IMR-90 (cell line): Measurements from ENCODE around the gene LPAR1. TPM values are rescaled to one million over a fixed set of nuclear protein-coding genes. Genes with fewer than 3 reads are reported as not detected.

Source experiments
- ATAC-seq: fragments of 200-7000 bp; cut with Tn5 transposase; 2 replicates; pipeline ENCODE4 v1.9.1; 2020; ENCODE audit warnings: low read depth, mild to moderate bottlenecking, moderate library complexity
- BruUV-seq: library from RNA; stranded (reverse); fragments of 400-500 nt; replicated peaks from 2 replicates; lab custom pipeline; 2021; lab: Mats Ljungman, UMichigan
- CTCF ChIA-PET: fragments of 300-600 bp; formaldehyde crosslinking; extraction: SDS; loops from one replicate; lab custom pipeline; 2021; ENCODE audit warnings: antibody characterized with exemption; lab: Yijun Ruan, JAX
- POLR2A ChIA-PET: fragments of 300-600 bp; sonication (Branson Sonifier 250); formaldehyde crosslinking; loops from one replicate; lab custom pipeline; 2022; ENCODE audit warnings: antibody characterized with exemption; ENCODE audit not compliant: unreplicated experiment; lab: Charles Lee
- DNase-seq: peaks from one replicate; pipeline ENCODE4 v3.0.0; 2013
- H2AFZ ChIP-seq: replicated peaks from 2 replicates; pipeline ENCODE3; 2013; ENCODE audit warnings: low read length, mild to moderate bottlenecking; ENCODE audit not compliant: poor library complexity
- H2AK5ac ChIP-seq: 2 replicates; pipeline ENCODE4 v1.6.1; 2013; ENCODE audit warnings: low read depth, low read length, inconsistent platforms
- H2AK9ac ChIP-seq: replicated peaks from 2 replicates; pipeline ENCODE3; 2013; ENCODE audit warnings: mild to moderate bottlenecking, low read depth, low read length, moderate library complexity; ENCODE audit not compliant: poor library complexity
- H2BK120ac ChIP-seq: 2 replicates; pipeline ENCODE4 v1.6.1; 2013; ENCODE audit warnings: low read depth, low read length, inconsistent platforms
- H2BK15ac ChIP-seq: 3 replicates; pipeline ENCODE4 v1.6.1; 2013; ENCODE audit warnings: low read depth, low read length, inconsistent platforms
- H2BK20ac ChIP-seq: 2 replicates; pipeline ENCODE4 v1.6.1; 2013; ENCODE audit warnings: low read depth, mild to moderate bottlenecking, inconsistent platforms, low read length, moderate library complexity
- H2BK5ac ChIP-seq: 2 replicates; pipeline ENCODE4 v1.6.1; 2013; ENCODE audit warnings: mild to moderate bottlenecking, low read depth, low read length, inconsistent platforms; ENCODE audit not compliant: poor library complexity, severe bottlenecking
- H3K14ac ChIP-seq: replicated peaks from 2 replicates; pipeline ENCODE4 v1.6.1; 2013; ENCODE audit warnings: low read depth, low read length, inconsistent platforms
- H3K18ac ChIP-seq: 2 replicates; pipeline ENCODE4 v1.6.1; 2013; ENCODE audit warnings: low read depth, low read length, control low read depth
- H3K23ac ChIP-seq: 2 replicates; pipeline ENCODE4 v1.6.1; 2013; ENCODE audit warnings: low read depth, low read length, inconsistent platforms
- H3K27ac ChIP-seq: 2 replicates; pipeline ENCODE4 v1.5.1; 2013; ENCODE audit warnings: mild to moderate bottlenecking, control low read depth, low read length; ENCODE audit not compliant: insufficient read depth
- H3K27me3 ChIP-seq: 2 replicates; pipeline ENCODE4 v1.6.1; 2013; ENCODE audit warnings: low read length; ENCODE audit not compliant: control insufficient read depth, insufficient read depth
- H3K36me3 ChIP-seq: 2 replicates; pipeline ENCODE4 v1.6.1; 2013; ENCODE audit warnings: low read length, mixed read lengths; ENCODE audit not compliant: control insufficient read depth, insufficient read depth
- H3K4ac ChIP-seq: 2 replicates; pipeline ENCODE4 v1.6.1; 2013; ENCODE audit warnings: low read depth, low read length, inconsistent platforms
- H3K4me1 ChIP-seq: 2 replicates; pipeline ENCODE4 v1.6.1; 2013; ENCODE audit warnings: low read length, mixed read lengths; ENCODE audit not compliant: control insufficient read depth, insufficient read depth
- H3K4me2 ChIP-seq: 2 replicates; pipeline ENCODE4 v1.6.1; 2013; ENCODE audit warnings: low read depth, mild to moderate bottlenecking, control low read depth, low read length, moderate library complexity
- H3K4me3 ChIP-seq: 2 replicates; pipeline ENCODE4 v1.5.1; 2013; ENCODE audit warnings: low read depth, mild to moderate bottlenecking, control low read depth, low read length, moderate library complexity; ENCODE audit not compliant: insufficient read depth
- H3K56ac ChIP-seq: 2 replicates; pipeline ENCODE4 v1.6.1; 2013; ENCODE audit warnings: low read length, inconsistent platforms; ENCODE audit not compliant: insufficient read depth; ENCODE audit errors: extremely low read depth
- H3K79me1 ChIP-seq, 2 experiments: 2 replicates each; pipeline ENCODE4 v1.6.1; 2013; ENCODE audit warnings: low read length in 2 of 2, inconsistent platforms in 1 of 2, low read depth in 1 of 2
- H3K9ac ChIP-seq: 2 replicates; pipeline ENCODE4 v1.6.1; 2013; ENCODE audit warnings: low read depth, low read length, control low read depth
- H3K9me1 ChIP-seq: 2 replicates; pipeline ENCODE4 v1.6.1; 2013; ENCODE audit warnings: low read length, inconsistent platforms; ENCODE audit not compliant: insufficient read depth
- H3K9me3 ChIP-seq: 2 replicates; pipeline ENCODE4 v1.6.1; 2013; ENCODE audit warnings: low read length; ENCODE audit not compliant: control insufficient read depth, insufficient read depth
- H4K20me1 ChIP-seq: 2 replicates; pipeline ENCODE4 v1.6.1; 2013; ENCODE audit warnings: low read length, inconsistent platforms; ENCODE audit not compliant: insufficient read depth
- H4K5ac ChIP-seq: 2 replicates; pipeline ENCODE4 v1.6.1; 2013; ENCODE audit warnings: mild to moderate bottlenecking, low read depth, low read length, control low read depth
- H4K8ac ChIP-seq, 2 experiments: 2 replicates each; pipeline ENCODE4 v1.6.1; 2013; ENCODE audit warnings: low read depth in 2 of 2, low read length in 2 of 2, control low read depth in 1 of 2, inconsistent platforms in 1 of 2
- H4K91ac ChIP-seq: 2 replicates; pipeline ENCODE4 v1.6.1; 2013; ENCODE audit warnings: low read depth, low read length, inconsistent platforms; ENCODE audit not compliant: insufficient read depth
- CTCF ChIP-seq: conservative IDR thresholded peaks from 2 replicates; pipeline ENCODE4 v1.5.1; 2012; ENCODE audit warnings: mild to moderate bottlenecking, low read depth, low read length, improper control_type of control experiment
- WGBS, 2 experiments: methylation state at CpG; one replicate each; pipeline versions ENCODE4 v1.1.5 to v1.1.7; 2013; ENCODE audit warnings: missing lambda C conversion rate in 2 of 2; ENCODE audit not compliant: insufficient read length in 1 of 2; ENCODE audit errors: extremely low coverage in 2 of 2; 5-methylcytosine and 5-hydroxymethylcytosine counted together
- dilution Hi-C: fragments of 300-500 bp; cut with HindIII; formaldehyde crosslinking; loops from one replicate; pipeline ENCODE4 v1.14.3; 2018; ENCODE audit warnings: low sequenced_read_pairs; ENCODE audit not compliant: unreplicated experiment
- in situ Hi-C: fragments of 300-500 bp; cut with MboI; formaldehyde crosslinking; loops from 3 replicates; pipeline ENCODE4 v1.14.3; 2019; ENCODE audit warnings: low sequenced_read_pairs, inconsistent platforms, mixed read lengths
- intact Hi-C: fragments of 100-400 bp; cut with micrococcal nuclease; formaldehyde crosslinking; loops from 2 replicates; pipeline ENCODE4 v1.10.0; 2022
- polyA plus RNA-seq, 3 experiments: library from polyadenylated mRNA; depleted of rRNA; stranded (reverse); fragments of >200 nt; gene quantifications; 2 replicates each; pipeline ENCODE4 v1.2.3, GENCODE V29; 2012; ENCODE audit warnings: low replicate concordance in 1 of 3
- total RNA-seq: library from RNA; depleted of rRNA; stranded (reverse); fragments of >200 nt; gene quantifications from 2 replicates; pipeline ENCODE4 v1.2.3, GENCODE V29; 2012

LPAR1 gene
- total and polyA plus RNA-seq, 2 of the 4 experiments (the other 2 are of a cell fraction): 171 to 315 TPM

- H3K27ac ChIP-seq: peak overlapping the region; percentile 28; the same call in 1 of the 2 replicates
- no peak overlapping the region for H3K9ac ChIP-seq
- POLR2A ChIA-PET: no interaction called here
These were observed 104.8 kb downstream of the LPAR1 start for GRCh38 chr9:110933350-110934001.

More at GRCh38 chr9:110933350-110934001, 104.8 kb downstream of the LPAR1 start:
- no peak for DNase-seq
- Histone ChIP-seq H2AFZ (no peak overlapping the region), H4K91ac (peak overlapping the region; percentile 68; the same call in 1 of the 2 replicates), H3K9me1 (peaks cover 15% of the 10 kb centered on the region), H3K4me1 (peaks cover 30% of the 10 kb centered on the region), H3K23ac (peak overlapping the region; percentile 31; the same call in 1 of the 2 replicates), H2BK5ac (peak overlapping the region; percentile 80), H3K9me3 (peaks cover 3% of the 10 kb centered on the region; the same call in 1 of the 2 replicates), H3K4me3 (no peak overlapping the region), H3K36me3 (peaks cover 28% of the 10 kb centered on the region), H3K18ac (peak overlapping the region; percentile 54; the same call in 1 of the 2 replicates), H3K27me3 (no peaks in the 10 kb centered on the region), H3K79me1 (peaks cover 51 to 80% of the 10 kb centered on the region in 2 experiments), H3K4ac (peak overlapping the region; percentile 47; the same call in 1 of the 2 replicates), H3K56ac (no peak overlapping the region), H4K5ac (peak overlapping the region; percentile 35), H4K8ac (peak overlapping the region; percentile 8 to 15; a peak in 3 of 4 replicates), H2BK120ac (peak overlapping the region; percentile 17; the same call in 1 of the 2 replicates), H2AK9ac (no peak overlapping the region), H2BK15ac (peak overlapping the region; percentile 29; the same call in 1 of the 3 replicates), H3K14ac (peak overlapping the region; percentile 63; the same call in 1 of the 2 replicates), H2BK20ac (peak overlapping the region; percentile 22; the same call in 1 of the 2 replicates), H3K4me2 (no peak overlapping the region; the same call in 1 of the 2 replicates), H2AK5ac (peak overlapping the region; percentile 5; the same call in 1 of the 2 replicates), H4K20me1 (peaks cover 23% of the 10 kb centered on the region; the same call in 1 of the 2 replicates)
- CTCF ChIA-PET: no interaction called here
- BruUV-seq: no TSS peak
- dilution Hi-C loops (no loop called here), in situ Hi-C loops (no loop called here), intact Hi-C loops (no loop called here)
- ATAC-seq: no peak
- no peak for TF ChIP-seq CTCF
- no CpG with 5 or more reads among the region's 4 CpGs for WGBS, 2 experiments
